Stimulated activated CD4-positive, alpha-beta T cell treated with anti-CD3 and anti-CD28 coated beads, Interleukin-2, amount 100 ng/mL, for 24 hours (primary cell): ENCODE data around the gene AIMP2.
"Not testable (repeated sequence)": the region's sequence is repeated elsewhere in the genome, so short reads cannot be mapped to it uniquely, and the experiment has no call there.

ENCODE experiments used
- DNase-seq, 2 donors: peaks; one replicate each; pipeline ENCODE4 v3.0.0-alpha.2; 2020

AIMP2 gene

DNA sequence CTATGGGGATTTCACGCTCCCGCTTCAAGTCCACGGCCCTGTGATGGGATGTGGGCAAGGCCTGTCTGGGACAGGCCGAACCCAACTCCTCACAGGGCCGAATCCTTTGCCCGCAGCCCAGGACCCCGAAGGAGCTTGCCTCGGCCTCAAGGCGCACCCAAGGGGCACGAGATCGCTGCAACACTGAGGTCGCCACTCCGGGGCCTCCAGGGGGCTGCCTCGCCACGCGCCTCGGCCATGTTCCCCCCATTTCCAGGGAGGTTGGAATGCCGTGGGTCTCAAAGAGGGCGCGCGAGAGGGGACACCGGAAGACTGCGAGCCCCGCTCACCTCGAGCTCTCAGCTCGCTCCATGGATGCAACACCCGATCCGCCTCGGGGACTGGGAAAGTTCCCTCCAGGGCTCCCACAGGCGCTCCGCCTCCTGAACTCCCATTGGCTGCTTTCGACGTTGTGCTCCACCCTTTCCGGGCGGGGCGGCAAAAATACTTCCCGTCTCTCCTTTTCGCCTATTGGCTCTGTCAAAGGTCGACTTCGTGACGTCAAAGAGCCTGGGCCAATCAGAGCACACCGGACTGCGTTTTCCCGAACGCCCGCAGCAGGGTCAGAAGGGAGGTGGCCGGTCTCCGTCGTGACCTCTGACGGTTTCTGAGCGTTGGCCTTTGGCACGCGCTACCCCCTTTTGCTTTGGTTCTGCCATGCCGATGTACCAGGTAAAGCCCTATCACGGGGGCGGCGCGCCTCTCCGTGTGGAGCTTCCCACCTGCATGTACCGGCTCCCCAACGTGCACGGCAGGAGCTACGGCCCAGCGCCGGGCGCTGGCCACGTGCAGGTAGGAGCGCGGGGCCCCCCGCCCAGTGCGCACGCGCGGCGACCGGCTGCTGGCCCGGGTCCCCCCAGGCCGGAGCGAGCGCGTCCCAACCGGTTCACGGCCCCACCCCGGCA lies at the start of gene AIMP2, which contains the start of gene PMS2:
Gene AIMP2 (plus strand): TSS at position 605 of the 944 bp plus-strand sequence. CDS start 92 bp downstream, at position 697.
Gene PMS2 (minus strand): TSS at position 382 of the 944 bp plus-strand sequence. CDS start 30 bp downstream, at position 352.
- peak; percentile 97 for DNase-seq

DNA sequence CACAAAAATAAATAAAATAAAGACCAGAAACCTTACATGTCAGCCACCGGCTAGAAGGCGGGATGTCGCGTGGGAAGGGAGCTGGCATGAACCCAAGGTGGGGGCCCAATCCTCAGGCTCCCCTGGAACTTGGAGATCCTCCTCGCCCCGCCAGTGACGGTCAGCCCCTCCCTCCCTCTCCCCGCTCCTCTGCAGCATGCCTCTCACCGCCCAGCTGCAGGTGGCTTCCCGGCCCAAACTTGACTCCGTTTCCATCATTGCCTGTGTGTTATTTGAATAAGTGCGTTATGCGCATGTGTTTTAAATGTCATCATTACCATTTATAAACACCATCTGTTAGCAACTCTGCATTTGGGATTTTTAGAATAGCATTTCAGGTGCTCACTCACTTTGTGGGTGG lies 45.9 kb upstream of the AIMP2 start:
- not testable (repeated sequence) for DNase-seq

DNA sequence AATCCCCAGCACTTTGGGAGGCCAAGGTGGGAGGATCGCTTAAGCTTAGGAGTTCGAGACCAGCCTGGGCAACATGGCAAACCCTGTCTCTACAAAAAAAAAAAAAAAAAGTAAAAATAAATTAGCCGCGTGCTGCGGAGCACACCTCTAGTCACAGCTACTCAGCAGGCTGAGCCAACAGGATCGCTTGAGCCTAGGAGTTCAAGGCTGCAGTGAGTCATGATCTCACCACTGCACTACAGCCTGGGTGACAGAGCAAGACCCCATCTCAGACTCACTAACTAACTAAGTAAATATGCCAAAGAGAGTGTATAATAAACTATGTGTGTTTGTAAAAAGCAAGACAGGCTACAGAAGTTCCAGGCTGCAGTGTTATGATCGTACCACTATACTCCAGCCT lies 45.3 kb upstream of the AIMP2 start:
- DNase-seq: not testable (repeated sequence)

DNA sequence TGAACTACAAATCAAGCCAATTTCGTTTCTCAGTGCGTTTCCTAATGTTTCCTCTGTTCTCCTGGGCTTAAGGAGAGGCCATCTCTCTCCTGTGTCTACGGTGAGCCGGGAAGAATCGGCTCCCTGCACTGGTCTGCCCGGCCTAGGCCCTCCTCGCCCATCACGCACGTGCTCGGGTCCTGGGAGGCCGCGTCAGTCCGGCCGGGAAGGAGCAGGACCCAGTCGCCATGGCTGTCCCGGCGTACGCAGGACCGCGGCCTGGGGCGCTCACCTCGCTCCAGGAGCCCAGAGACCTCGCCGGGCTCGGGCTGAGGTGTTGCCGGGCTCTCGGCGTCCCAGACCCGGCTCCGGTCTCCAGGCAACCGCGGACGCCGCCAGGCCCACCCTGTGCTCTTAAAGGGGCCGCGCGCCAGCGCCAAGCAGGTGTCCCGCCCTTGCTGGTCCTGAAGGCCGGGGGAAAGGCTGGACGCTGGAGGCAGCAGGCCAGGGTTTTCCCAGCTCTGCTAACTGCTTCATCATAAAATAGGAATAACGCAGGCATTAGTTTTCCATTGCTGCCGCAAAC lies 38.6 kb upstream of the AIMP2 start, which contains the start of gene RSPH10B:
Gene RSPH10B (minus strand): TSS at position 343 of the 565 bp plus-strand sequence. CDS start 3,573 bp downstream, outside the sequence.
- not testable (repeated sequence) for DNase-seq

DNA sequence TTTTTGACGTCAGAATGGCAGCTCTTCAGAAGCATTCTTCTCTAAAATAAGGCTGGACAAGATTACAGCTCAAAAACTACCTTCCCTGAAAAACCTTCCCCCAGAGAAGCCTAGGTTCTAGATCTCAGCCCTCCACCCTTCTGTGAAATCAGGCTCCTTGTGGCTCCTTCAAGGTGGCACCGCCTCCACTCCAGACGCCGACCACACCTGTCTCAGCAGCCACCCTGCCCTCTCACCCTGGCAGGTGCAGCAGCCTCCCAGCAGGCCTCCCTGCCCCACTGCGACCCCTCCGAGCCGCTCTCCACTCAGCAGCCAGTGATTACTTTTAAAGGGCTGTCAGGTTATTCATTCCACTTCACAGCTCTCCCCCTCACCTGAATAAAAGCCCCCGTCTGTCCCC lies 35.5 kb upstream of the AIMP2 start:
- not testable (repeated sequence) for DNase-seq

DNA sequence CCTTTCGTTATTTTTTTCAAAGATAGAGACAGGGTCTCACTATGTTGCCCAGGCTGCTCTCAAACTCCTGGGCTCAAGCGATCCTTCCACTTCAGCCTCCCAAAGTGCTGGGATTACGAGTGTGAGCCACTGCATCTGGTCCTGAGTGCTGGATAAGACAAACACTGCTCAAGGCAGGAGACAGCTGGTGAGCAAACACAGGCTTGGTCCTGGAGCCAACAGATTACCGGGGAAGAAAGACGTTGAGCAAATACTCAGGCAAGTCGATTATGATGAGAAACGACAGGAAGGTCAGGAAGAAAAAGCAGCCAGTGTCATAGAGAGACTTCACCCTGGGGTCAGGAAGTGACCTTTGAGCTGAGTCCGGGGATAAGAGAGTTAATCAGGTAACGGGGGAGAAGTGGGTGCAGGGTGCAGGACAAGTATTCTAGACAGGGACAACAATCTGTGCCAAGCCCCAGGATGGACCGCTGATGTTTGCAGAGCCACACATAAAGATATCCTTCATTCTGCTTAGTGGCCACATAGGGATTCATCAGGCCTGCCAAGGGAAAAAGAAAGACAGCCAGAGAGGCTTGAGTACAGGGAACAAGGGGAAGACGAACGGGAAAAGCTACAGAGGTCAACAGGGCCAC lies 29.3 kb upstream of the AIMP2 start:
- DNase-seq: not testable (repeated sequence)

DNA sequence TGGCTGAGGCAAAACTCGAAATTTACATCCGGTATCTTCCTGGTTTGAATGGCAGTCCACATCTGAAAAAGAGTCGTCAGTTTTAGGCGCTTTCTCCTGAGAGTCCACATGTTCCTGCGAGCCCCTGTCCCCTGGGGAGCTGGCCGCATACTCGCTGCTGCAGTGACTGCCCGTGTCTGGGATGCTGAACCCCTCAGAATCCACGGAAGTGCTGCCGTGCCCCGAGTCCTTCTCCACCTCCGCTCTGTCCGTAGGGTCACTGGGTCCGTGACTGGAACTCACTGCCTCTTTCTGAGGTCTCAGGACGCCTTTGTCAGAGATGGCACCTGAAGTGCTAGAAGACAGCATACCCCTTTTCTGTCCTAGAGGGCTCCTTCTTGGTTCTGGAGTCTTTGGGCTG lies 22.0 kb upstream of the AIMP2 start:
- DNase-seq: not testable (repeated sequence)

DNA sequence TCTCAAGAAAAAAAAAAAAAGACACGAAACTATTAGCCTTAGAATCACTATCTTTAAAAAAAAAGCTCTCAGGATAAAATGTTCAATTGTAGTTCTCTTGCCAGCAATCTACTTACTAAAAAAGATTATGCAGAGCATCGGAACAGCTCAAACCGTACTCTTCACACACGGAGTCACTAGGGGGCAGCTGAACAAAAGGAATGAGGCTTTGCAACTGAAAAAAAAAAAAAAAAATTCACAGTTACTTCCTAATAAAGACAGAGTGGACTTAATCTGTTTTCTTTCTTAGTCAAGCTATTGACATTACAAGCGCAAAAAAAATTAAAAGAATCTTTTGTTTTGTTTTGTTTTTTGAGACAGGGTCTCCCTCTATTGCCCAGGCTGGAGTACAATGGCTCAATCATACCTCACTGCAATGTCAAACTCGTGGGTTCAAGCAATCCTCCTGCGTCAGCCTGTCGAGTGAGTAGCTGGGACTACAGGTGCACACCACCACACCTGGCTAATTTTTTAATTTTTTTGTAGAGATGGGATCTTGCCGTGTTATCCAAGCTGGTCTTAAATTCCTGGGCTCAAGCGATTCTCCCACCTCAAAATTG lies 11.8 kb upstream of the AIMP2 start:
- DNase-seq: peak; percentile 24 to 37

DNA sequence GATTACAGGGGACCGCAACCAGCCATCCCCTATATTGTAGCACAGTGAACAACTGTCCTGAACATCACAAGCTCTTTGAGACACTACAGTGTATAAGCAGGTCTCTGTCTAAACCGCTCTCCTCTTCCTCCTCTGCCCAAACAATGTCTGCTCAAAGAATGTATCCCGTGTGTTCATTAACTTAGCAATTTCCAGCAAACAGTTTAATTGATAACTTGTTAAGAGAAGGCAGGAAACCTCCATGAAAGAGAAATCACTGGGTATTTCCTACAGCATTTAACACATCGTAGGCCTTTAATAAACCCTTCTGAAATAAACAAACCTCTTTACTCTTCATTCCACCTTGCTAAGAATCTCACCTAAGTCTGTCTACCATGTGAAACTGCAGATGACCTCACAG lies 1.7 kb upstream of the AIMP2 start:
- no peak for DNase-seq

DNA sequence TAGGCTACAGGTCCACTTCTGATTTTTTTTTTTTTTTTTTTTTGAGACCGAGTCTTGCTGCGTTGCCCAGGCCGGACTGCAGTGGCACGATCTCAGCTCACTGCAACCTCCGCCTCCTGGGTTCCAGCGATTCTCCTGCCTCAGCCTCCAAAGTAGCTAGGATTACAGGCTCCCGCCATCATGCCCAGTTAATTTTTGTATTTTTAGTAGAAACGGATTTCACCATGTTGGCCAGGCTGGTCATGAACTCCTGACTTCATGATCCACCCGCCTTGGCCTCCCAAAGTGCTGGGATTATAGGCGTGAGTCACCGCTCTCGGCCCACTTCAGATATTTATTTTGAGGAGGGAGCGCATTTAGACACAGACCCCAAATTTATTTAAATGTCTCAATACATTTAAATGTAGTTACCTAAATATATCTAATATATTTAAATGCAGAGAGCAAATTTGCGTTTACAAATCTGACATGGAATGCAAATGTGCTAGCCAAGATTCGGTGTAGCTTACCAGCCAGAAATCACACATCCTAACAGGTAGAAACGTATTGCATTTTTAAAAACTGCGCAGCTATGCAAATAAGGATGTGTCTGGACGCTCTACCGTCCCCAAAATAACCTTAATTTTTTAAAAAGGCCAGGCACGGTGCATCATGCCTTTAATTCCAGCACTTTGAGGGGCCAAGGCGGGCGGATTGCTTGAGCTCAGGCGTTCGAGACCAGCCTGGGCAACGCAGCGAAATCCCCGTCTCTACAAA lies 1.1 kb upstream of the AIMP2 start:
- not testable (repeated sequence) for DNase-seq

DNA sequence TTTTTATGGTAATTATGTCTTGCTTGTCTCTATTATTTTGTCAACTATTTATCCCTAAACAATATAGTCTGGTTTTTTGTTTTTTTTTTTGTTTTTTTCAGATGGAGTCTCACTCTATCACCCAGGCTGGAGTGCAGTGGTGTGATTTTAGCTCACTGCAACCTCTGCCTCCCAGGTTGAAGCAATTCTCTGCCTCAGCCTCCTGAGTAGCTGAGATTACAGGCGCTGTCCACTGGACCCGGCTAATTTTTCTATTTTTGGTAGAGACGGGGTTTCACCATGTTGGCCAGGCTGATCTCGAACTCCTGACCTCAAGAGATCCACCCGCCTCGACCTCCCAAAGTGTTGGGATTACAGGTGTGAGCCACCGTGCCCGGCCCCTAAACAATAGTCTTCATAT lies 1.3 kb downstream of the AIMP2 start:
- not testable (repeated sequence) for DNase-seq

DNA sequence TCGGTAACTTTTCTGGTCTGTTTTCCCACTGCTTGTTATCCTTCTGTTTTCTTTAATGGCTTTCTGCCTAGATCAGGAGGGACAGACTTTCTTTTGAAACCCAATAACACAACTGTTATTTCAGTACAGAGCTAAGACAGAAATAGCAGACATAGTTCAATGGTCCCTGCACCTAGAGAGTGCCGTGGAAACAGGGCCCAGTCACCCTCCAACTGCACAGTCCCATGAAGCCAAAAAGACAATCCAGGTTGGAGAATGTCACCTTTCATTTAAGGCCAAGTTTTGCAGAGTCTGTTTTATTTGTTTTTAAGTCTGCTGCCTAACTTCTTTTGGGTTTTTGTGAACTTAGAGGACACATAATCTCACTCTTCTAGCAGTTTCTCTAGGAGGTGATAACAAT lies 2.5 kb downstream of the AIMP2 start:
- DNase-seq: no peak

DNA sequence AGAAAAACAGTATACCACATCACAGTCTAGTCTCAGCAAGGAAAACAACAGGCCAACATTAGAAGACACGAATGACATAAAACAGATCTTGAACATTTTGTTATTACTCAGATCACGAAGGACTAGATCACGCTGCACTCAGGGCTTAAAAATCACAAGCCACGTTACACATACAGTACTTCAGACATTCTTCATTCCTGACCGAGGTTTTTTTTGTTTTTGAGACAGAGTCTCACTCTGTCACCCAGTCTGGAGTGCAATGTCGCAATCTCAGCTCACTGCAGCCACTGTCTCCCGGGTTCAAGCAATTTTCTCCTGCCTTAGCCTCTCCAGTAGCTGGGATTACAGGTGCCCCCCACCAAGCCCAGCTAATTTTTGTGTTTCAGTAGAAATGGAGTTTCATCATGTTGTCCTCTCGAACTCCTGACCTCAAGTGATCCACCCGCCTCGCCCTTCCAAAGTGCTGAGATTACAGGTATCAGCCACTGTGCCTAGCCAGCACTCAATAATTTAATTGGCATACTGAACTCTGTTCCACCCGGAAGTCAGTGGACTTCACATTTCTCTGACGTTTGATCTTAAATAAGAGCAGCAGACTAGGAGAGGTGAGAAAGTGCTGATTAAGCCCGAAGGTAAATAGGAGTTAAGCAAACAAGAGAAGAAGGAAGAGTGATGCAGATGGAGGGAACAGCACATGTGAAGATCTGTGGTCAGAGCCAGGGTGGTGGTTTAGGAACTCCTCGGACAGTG lies 3.5 kb downstream of the AIMP2 start:
- DNase-seq: no peak

DNA sequence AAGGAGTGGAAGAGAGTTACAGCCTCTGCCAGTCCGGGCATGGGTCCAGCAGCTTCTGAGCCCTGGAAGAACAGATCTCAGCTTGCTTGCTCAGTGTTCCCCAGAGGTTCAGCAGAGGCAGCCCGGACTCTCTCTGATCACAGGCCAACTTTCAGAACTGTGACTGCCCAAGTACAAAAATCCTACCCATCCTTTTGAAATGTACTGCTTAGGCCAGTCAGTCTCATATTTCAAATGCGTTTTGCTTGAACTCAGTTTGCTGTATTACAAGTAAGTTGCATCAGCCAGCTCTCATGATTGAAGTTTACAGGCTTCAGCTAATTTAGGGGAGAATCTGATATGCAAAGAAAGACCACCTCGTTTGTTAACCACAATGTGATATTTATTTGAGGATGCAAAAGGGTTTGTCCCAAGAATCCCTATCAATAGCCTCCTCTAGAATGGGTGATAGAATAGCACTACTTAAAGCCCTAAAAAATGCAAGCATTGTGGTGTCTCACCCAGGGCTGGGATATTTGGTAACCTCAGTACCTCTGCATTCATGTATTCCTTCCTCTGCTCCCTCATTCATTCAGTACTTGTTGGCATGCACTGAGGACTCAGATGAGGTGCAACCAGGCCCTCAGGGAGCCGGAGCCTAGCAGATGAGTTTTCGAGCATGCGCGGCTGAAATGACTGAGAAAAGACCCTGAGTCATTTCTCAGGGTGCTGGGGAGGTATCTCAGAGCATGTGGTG lies 7.0 kb downstream of the AIMP2 start:
- no peak for DNase-seq

DNA sequence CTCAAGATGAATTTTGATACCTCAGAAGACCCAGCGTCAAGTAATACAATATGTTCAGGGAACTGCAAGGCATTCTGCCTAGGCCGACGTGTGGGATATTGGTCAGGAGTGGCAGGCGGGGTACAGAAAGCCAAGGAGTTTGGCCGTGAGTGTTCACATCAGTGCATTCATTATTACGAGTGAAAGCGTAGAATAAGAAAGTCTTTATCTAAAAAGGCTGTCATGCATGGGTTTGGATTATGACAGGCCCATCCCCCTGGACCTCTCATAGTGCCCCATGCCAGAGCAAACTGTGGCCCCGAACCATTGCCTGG lies 7.5 kb downstream of the AIMP2 start:
- no peak for DNase-seq

DNA sequence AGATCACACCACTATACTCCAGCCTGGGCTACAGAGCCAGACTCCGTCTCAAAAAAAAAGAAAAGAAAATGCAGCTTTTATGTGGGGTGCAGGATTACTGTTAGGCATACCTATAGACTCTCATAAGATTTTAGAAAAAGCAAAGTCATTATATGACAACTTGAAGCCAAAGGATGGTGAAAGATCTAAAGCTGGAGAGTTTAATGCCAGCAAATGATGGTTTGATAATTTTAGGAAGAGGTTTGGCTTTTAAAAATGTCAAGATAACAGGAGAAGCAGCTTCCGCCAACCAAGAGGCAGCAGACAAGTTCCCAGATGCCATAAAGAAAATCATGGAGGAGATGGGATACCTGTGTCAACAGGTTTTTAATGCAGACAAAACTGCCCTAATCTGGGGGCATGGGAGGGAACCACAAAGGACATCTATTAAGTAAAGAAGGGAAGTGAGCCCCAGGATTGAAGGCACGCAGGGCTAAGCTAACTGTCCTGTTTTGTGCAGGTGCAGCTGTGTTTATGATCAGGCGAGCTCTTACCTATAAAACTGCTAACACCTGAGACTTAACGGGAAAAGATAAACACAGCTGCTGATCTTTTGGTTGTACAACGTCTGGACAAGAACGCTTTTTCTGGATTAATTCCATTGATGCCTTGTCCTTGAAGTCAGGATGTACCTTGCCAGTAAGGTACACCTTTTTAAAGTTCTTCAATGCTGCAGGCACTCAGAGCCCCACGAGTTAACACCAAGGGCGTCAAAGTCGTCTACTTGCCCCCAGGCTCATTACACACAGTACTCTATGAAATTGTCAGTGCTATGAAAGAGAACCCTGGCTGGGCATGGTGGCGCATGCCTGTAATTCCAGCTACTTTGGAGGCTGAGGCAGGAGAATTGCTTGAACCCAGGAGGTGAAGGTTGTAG lies 11.6 kb downstream of the AIMP2 start:
- DNase-seq: no peak

DNA sequence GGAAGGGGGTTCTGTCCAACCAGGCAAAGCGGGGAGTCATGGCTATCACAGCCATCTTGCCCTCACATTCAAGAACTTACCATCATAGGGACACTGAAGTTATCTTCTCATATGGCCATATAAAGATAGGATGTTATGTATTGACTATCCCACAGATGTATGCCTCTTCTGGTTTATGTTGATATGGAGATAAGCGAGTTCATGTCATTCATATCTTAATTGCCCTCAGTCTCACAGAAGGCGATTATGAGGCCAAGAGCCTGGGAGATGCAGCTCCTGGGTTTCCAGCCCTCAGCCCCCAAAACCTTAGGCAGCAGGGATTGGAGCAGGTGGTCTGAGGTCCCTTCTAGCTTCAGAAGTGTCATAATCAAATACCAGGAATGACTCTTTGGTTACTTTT lies 13.6 kb downstream of the AIMP2 start:
- no peak for DNase-seq

DNA sequence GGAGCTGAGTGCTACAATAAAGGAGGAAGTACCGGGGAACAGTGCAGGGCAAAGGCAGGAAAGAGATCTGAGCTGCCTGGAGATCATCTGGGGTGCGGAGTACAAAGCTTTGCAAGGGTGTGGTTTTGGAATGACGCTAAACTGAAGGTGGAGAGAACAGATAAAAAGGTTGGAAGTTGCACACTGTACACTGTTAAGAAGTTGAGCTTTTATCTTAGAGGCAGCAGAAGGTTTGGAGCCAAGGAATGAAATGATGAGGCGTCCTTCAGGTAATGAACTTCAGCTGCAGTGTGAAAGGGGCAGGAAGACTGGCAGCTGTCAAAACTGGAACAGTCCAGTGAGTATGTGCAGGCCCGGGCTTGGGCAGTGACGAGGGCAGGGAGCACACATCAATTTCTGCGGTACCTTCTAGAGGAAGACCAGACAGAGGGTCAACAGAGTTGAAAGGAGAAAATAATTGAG lies 14.9 kb downstream of the AIMP2 start:
- no peak for DNase-seq

DNA sequence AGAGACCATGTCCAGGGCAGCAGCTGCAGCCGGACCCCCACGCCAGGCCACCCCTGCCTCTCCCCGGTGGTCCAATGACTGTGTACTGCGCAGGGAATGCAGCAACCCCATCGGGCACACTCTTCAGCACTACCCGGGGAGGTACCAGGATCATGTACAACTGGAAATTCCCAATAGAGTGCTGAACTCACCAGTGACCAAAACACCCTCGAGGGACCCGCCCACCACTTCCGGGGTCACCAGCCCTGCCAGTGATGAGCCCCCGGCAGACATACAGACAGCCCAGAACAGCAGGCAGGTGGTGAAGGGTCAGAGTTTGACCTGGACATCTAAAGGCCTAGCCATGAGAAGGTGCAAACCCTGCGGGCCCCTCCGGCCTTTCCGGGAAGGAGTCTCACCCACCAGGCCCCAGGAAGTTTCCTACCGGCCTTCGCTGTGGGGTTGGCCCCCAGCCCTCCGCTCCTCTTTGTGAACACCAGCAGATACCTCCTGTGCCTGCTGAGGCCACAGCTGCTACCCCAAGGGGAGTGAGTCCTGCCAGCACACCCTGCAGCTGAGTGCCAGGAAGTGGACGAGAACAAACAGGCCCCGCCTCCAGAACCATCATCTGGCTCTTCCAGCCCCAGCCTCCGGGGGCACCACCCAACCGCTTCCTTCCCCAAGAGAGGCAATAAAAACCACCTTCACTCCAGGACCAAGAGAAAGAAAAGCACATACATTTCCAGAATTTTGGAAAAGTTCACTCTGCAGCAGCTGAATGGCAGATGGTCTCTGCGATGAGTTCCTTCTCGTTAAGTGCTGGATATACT lies 17.1 kb downstream of the AIMP2 start:
- peak; percentile 56 to 66 for DNase-seq
